Memory B cell (primary cell): ENCODE data around the gene PLK3.
"Not testable (repeated sequence)": the region's sequence is repeated elsewhere in the genome, so short reads cannot be mapped to it uniquely, and the experiment has no call there.

Experiments used
- ATAC-seq: fragments of 150-1000 bp; cut with Tn5 transposase; 2 replicates; pipeline ENCODE4 v1.10.0; 2021; ENCODE audit warnings: low read depth, mild to moderate bottlenecking, moderate library complexity
- DNase-seq, 2 donors: peaks; one replicate each; pipeline ENCODE4 v3.0.0; 2022; ENCODE audit warnings: low spot score in 2 of 2
- H3K27ac Mint-ChIP-seq: one replicate; pipeline ENCODE4 v1.8.0; 2022; ENCODE audit warnings: mild to moderate bottlenecking, moderate library complexity, mixed read lengths
- H3K27me3 Mint-ChIP-seq: one replicate; pipeline ENCODE4 v1.8.0; 2022; ENCODE audit warnings: mixed read lengths
- H3K36me3 Mint-ChIP-seq: one replicate; pipeline ENCODE4 v1.8.0; 2022; ENCODE audit warnings: mild to moderate bottlenecking, mixed read lengths
- H3K4me1 Mint-ChIP-seq: one replicate; pipeline ENCODE4 v1.8.0; 2022; ENCODE audit warnings: mixed read lengths
- H3K4me3 Mint-ChIP-seq: one replicate; pipeline ENCODE4 v1.8.0; 2022; ENCODE audit warnings: mild to moderate bottlenecking, moderate library complexity, mixed read lengths
- H3K9me3 Mint-ChIP-seq: one replicate; pipeline ENCODE4 v1.8.0; 2022; ENCODE audit warnings: mixed read lengths

PLK3 gene

DNA sequence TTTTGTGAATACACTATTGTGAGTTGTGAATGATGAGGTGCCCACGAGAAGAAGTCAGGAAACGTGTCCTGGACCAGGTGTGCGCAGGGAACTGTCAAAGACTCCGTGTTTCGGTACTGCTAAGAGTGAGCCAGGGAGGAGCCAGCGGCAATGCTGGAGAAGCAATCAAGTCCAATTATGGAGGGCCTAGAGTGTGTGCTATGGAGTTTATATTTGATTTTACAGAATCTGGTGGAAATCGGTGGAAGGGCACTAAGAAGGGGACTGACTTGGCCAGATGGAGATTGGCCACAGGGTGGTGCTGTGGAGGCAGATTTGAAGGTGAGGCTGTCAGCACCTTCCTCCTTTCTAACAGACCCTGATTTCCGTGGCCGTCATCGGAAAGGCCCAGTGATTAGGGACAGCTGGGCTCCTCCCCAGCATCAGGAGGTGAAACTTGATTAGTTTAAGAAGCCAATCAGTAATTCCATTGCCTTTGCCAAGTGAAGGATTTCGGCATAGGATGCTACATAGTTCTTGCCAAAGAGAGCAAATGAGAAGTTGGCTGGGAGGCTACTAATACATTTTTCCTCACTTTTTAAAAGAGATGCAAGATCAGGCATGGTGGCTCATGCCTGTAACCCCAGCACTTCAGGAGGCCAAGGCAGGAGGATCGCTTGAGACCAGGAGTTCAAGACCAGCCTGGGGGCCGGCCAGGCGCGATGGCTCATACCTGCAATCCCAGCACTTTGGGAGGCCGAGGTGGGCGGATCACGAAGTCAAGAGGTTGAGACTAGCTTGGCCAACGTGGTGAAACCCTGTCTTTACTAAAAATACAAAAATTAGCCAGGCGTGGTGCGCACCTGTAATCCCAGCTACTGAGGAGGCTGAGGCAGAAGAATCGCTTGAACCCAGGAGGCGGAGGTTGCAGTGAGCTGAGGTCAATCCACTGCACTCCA lies 35.8 kb downstream of the PLK3 start:
- no peaks in the 10 kb centered on the region for H3K9me3 Mint-ChIP-seq
- peak; percentile 81 to 89 for DNase-seq
- peak; percentile 99 for ATAC-seq
- peaks cover 4% of the 10 kb centered on the region for H3K27me3 Mint-ChIP-seq
- H3K27ac Mint-ChIP-seq = no peak overlapping the region
- peaks cover 10% of the 10 kb centered on the region for H3K4me1 Mint-ChIP-seq
- H3K36me3 Mint-ChIP-seq = no peaks in the 10 kb centered on the region
- peak overlapping the region; percentile 46 for H3K4me3 Mint-ChIP-seq

DNA sequence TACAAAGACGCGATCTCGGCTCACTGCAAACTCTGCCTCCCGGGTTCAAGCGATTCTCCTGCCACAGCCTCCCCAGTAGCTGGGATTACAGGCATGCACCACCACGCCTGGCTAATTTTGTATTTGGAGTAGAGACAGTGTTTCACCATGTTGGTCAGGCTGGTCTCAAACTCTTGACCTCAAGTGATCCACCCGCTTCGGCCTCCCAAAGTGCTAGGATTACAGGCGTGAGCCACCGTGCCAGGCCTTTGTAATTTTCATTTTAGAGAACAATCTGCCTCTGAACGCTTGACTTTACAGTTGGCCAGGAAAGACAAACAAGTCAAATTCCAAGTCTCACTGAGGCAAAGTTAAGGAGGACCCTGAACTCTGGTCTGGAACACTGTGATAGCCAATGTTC lies 38.1 kb downstream of the PLK3 start:
- peaks cover 10% of the 10 kb centered on the region for H3K4me1 Mint-ChIP-seq
- ATAC-seq, H3K9me3 Mint-ChIP-seq, H3K27ac Mint-ChIP-seq, H3K36me3 Mint-ChIP-seq, H3K4me3 Mint-ChIP-seq, DNase-seq, H3K27me3 Mint-ChIP-seq: not testable (repeated sequence)

DNA sequence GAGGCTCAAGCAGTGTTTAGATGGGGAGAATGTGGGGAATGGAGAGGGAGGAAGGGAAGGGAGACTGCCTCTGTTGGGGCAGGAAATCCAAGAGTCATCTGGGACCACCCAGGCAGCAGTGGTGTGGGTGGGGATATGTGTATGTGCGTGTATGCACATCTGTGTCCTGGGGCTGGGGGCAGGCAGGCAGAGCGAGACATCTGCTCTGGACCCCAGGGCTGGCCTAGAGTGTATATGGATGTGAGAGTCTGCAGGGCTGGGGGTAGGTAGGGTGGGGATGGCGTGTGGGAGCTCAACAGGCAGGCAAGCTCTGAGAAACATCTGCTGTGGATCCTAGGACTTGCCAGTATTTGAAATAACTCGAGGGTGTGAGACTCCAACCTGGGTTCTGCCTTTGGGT lies 39.4 kb downstream of the PLK3 start:
- ATAC-seq (no peak), DNase-seq (no peak)
- H3K27me3 Mint-ChIP-seq = peaks cover 10% of the 10 kb centered on the region
- H3K4me3 Mint-ChIP-seq = no peak overlapping the region
- H3K36me3 Mint-ChIP-seq = no peaks in the 10 kb centered on the region
- peaks cover 8% of the 10 kb centered on the region for H3K4me1 Mint-ChIP-seq
- H3K27ac Mint-ChIP-seq = no peak overlapping the region
- H3K9me3 Mint-ChIP-seq = no peaks in the 10 kb centered on the region

DNA sequence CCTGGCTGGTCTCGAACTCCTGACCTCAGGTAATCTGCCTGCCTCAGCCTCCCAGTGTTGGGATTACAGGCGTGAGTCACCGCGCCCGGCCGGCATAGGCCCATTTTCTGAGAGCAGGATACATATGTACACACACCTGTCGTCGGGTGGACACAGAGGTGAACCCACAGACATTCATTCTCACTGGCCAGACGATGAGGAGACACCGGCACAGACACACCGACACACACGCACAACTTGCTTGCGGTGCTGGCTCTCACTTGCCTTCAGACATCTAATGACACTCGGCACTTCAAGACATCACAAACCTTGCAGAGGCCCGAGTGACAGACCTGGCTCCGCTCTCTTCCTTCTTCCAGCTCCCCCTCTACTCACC lies 42.3 kb downstream of the PLK3 start:
- peak overlapping the region; percentile 27 for H3K4me3 Mint-ChIP-seq
- peaks cover 10% of the 10 kb centered on the region for H3K27me3 Mint-ChIP-seq
- H3K4me1 Mint-ChIP-seq = no peaks in the 10 kb centered on the region
- peak; percentile 43 for ATAC-seq
- no peaks in the 10 kb centered on the region for H3K36me3 Mint-ChIP-seq
- H3K9me3 Mint-ChIP-seq = no peaks in the 10 kb centered on the region
- DNase-seq = no peak
- no peak overlapping the region for H3K27ac Mint-ChIP-seq

DNA sequence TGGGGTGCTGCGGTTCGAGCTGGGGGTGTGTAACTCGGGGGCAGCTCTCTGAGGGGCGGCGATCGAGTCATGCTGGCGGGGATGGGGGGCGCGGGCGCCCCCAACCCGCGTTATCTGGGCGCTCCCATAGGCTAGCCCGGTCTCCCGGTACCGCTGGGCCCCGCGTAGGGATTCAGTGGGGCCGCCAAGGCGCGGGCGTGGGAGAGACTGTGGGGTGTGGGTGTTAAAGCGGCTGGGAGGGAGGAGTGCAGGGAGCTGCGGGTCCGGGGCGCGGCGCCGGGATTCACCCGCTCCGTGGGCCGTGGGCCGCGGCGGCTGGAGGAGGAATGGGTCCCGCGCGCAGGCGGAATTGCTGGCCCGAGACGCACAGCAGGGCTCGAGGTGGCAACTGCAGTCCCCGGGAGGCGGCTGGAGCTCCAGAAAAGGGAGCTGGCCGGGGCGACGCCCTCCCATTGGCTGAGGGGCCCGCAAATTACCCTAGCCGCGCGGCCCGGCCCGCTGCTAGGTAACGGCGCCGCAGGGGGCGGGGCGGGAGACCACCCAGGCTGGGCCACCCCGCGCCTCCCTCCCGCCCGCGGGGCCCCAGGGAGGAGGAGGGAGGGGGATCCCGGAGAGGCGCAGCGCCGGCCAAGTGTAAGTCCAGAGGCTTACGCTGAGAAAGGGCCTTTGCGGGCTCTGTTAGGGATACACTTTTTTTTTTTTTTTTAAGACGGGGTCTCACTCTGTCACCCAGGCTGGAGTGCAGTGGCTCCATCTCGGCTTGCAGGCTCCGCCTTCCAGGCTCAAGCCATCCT lies 42.9 kb downstream of the PLK3 start, which contains the start of gene PTCH2:
TSS of gene PTCH2 (minus strand) at position 392 of the 794 bp plus-strand sequence. CDS start at position 71, 321 bp downstream.
- H3K36me3 Mint-ChIP-seq = no peaks in the 10 kb centered on the region
- no peak within 1 kb of the TSS for H3K27ac Mint-ChIP-seq
- H3K4me1 Mint-ChIP-seq = no peaks in the 10 kb centered on the region
- peaks cover 10% of the 10 kb centered on the region for H3K27me3 Mint-ChIP-seq
- DNase-seq (peak in 1 of 2 donors; percentile 32), ATAC-seq (peak; percentile 66)
- peak within 1 kb of the TSS; percentile 54 for H3K4me3 Mint-ChIP-seq
- H3K9me3 Mint-ChIP-seq = no peaks in the 10 kb centered on the region

DNA sequence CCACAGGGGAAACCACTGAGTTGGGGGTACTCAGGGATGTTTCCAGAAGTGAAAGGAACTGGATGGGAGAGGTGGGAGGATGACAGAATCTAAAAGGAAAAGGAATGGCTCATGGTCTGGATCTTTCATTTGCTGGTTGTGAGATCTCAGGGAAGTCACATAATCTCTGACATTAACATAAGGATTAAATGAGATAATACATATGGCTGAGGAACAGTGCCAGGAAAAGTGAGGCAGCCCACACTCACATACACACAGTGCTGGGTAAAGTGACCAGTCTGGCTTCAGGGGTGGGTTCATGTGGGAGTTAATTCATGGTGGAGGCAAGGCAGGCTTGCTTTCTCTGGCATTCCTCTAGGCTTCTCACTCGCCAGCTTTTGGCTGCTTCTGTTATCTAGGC lies 46.8 kb downstream of the PLK3 start:
- no peaks in the 10 kb centered on the region for H3K9me3 Mint-ChIP-seq
- DNase-seq (no peak), ATAC-seq (no peak)
- H3K4me3 Mint-ChIP-seq = no peak overlapping the region
- peaks cover 9% of the 10 kb centered on the region for H3K36me3 Mint-ChIP-seq
- H3K27ac Mint-ChIP-seq = no peak overlapping the region
- H3K27me3 Mint-ChIP-seq = no peaks in the 10 kb centered on the region
- H3K4me1 Mint-ChIP-seq = peaks cover 4% of the 10 kb centered on the region

DNA sequence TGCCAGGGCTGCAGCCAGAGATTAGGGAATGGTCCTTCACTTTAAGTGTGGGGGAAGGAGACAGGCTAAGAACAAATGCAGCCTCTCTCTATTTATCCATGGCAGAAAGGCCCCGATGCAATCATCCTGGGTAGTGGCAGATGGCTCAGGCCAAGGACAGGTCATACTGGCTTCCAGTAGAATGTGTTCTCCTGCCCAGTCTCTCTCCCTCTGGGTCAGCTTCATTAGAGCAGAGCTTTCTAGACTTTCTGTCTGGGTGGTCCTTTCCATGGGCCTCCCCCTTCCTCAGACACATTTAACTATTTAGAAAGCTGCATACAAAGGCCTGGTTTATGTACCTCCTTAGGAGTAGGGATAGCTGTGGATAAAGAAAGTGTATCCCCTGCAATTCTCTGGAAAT lies 47.7 kb downstream of the PLK3 start:
- Mint-ChIP-seq H3K36me3 (peaks cover 10% of the 10 kb centered on the region), H3K27ac (no peak overlapping the region), H3K4me1 (peaks cover 4% of the 10 kb centered on the region), H3K4me3 (no peak overlapping the region), H3K9me3 (no peaks in the 10 kb centered on the region), H3K27me3 (no peaks in the 10 kb centered on the region)
- DNase-seq = no peak
- ATAC-seq = no peak

DNA sequence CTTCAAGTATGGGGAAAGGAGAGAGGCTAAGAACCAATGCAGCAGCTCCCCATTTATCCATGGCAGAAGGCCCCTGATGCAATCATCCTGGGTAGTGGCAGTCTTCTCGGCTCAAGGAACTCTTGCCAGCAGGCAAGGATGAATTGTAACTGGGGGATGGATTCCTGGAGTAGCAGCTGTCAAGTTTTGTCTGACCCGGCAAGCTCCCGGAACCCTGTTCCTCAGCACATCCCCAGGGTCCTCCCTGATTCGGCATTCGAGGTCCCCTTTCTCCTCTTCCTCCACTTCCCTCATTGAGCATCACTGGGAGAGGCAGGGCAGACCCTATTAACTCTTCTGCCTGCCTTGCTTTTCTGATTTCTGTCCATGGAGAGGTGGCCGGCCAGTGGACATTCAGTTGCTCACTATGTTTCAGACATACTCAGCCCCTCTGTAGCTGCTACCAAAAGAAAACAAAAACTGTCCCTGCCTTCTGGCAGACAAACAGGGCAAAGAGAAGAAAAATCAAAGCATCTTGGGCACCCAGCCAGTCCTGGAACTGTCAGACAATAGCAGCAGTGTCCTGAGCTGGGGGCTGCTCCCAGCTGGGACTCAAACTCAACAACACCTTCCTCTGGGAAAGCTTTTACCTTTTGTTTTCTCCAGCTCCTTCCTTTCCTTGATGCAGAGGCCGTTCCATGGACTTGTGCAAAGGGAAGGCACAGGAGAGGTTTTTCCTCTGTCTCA lies 48.4 kb downstream of the PLK3 start:
- no peak overlapping the region for H3K4me3 Mint-ChIP-seq

DNA sequence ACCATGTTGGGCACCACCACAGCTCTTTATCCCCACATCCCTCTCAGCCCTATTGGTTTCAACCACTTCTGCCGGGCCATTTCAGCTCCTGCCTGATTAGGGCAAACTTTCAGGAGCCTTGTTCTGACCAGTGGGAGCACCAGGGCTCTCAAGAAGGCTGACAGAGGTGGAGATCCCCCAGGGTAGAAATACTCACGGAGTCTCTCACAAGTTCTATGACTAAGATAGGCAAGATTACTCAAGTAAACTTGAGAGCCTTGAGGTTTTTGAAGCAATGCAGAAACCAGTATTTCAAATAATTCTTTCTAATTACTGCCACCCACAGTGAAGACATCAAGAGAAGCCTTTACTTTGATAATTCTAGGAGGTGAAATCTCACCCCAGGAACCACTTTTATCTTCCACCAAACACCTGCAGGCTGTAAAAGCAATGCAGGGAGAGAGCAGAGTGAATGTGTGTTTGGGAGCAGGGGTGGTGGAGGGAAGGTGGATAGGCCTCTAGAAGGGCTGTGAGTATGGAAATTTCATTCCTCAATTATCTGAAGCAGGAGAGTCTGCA lies 49.5 kb downstream of the PLK3 start:
- Mint-ChIP-seq H3K36me3 (peaks cover 17% of the 10 kb centered on the region), H3K27ac (no peak overlapping the region), H3K4me3 (no peak overlapping the region), H3K4me1 (peaks cover 4% of the 10 kb centered on the region), H3K27me3 (no peaks in the 10 kb centered on the region), H3K9me3 (no peaks in the 10 kb centered on the region)
- DNase-seq (no peak), ATAC-seq (no peak)

More for the DNA sequence above, 48.4 kb downstream of the PLK3 start:
- Mint-ChIP-seq H3K36me3 (peaks cover 13% of the 10 kb centered on the region), H3K9me3 (no peaks in the 10 kb centered on the region), H3K4me1 (peaks cover 4% of the 10 kb centered on the region), H3K27ac (no peak overlapping the region), H3K27me3 (no peaks in the 10 kb centered on the region)
- no peak for ATAC-seq
- DNase-seq = no peak

DNA sequence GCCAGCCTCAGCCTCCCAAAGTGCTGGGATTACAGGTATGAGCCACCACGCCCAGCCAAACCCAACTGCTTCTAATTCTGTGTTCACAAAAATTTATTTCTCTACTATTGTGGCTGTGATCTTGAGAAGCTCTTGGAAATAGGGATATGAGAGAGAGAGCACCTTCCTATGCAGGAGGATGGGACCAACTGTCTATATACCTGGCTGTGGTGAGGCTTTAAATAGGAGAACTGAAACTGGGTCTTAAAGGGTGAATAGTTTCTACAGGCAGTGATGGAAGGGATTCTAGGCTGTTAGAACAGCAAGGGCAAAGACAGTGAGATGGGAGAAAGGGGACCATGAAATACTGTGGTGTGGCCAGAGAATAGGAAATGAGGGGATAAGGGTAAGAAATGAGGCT lies 51.1 kb downstream of the PLK3 start:
- Mint-ChIP-seq H3K4me3 (no peak overlapping the region), H3K27ac (no peak overlapping the region), H3K4me1 (peaks cover 4% of the 10 kb centered on the region), H3K27me3 (no peaks in the 10 kb centered on the region), H3K9me3 (no peaks in the 10 kb centered on the region), H3K36me3 (peaks cover 23% of the 10 kb centered on the region)
- DNase-seq = no peak
- peak; percentile 38 for ATAC-seq

DNA sequence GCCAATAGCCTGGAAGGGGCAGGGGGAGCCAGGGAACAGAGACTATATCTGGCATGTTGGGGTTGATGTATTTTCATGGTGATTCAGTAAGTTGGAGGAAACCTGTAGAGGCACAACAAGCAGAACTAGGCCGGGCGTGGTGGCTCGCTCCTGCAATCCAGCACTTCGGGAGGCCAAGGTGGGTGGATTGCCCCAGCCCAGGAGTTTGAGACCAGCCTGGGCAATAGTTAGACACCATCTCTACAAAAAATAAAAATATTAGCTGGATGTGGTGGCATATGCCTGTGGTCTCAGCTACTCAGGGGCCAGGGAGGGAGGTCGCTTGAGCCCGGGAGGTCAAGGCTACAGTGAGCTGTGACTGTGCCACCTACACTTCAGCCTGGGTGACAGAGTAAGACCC lies 53.0 kb downstream of the PLK3 start:
- H3K27ac Mint-ChIP-seq = no peak overlapping the region
- H3K36me3 Mint-ChIP-seq = peaks cover 29% of the 10 kb centered on the region
- H3K4me3 Mint-ChIP-seq = no peak overlapping the region
- DNase-seq (no peak), ATAC-seq (no peak)
- peaks cover 4% of the 10 kb centered on the region for H3K4me1 Mint-ChIP-seq
- H3K9me3 Mint-ChIP-seq = no peaks in the 10 kb centered on the region
- H3K27me3 Mint-ChIP-seq = no peaks in the 10 kb centered on the region

DNA sequence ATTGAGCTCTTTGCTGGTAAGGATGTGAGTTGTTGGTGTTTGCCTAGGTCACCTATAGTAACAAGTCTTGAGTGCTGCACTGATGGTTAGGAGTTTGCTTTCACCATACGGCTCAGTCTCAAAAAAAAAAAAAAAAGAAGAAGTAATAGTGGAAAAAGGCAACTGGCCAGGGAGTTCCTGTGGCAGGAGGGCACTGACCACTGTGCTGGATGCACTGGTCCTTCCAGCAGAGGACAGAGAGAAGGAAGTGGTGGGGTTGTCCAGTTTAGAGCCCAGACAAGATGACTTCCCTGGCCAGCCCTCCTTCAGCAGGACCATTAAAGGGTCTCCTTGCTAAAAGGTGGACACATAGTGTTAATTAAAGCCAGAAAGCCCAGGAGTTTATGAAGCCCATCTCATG lies 54.8 kb downstream of the PLK3 start:
- no peak overlapping the region for H3K4me3 Mint-ChIP-seq
- H3K27me3 Mint-ChIP-seq = no peaks in the 10 kb centered on the region
- no peaks in the 10 kb centered on the region for H3K9me3 Mint-ChIP-seq
- H3K4me1 Mint-ChIP-seq = peaks cover 4% of the 10 kb centered on the region
- DNase-seq (no peak), ATAC-seq (no peak)
- peaks cover 28% of the 10 kb centered on the region for H3K36me3 Mint-ChIP-seq
- H3K27ac Mint-ChIP-seq = no peak overlapping the region
